Ectodermal cell (in vitro differentiated cells): Measurements from ENCODE around the gene SCYGR3.
"Not testable (repeated sequence)": the region's sequence is repeated elsewhere in the genome, so short reads cannot be mapped to it uniquely, and the experiment has no call there.

ENCODE experiments used
- H3K27ac ChIP-seq: 2 replicates; pipeline ENCODE4 v1.7.0; 2013; ENCODE audit warnings: mild to moderate bottlenecking, low read depth, low read length; ENCODE audit not compliant: insufficient read depth, poor library complexity, severe bottlenecking
- H3K27me3 ChIP-seq: 2 replicates; pipeline ENCODE4 v1.7.0; 2013; ENCODE audit warnings: mild to moderate bottlenecking, low read length; ENCODE audit not compliant: insufficient read depth, control insufficient read depth, poor library complexity, severe bottlenecking
- H3K36me3 ChIP-seq: one replicate; pipeline ENCODE4 v1.7.0; 2013; ENCODE audit warnings: low read length; ENCODE audit not compliant: control insufficient read depth, insufficient read depth
- H3K4me1 ChIP-seq: one replicate; pipeline ENCODE4 v1.7.0; 2013; ENCODE audit warnings: low read length; ENCODE audit not compliant: control insufficient read depth, insufficient read depth
- H3K4me3 ChIP-seq: 2 replicates; pipeline ENCODE4 v1.7.0; 2013; ENCODE audit warnings: low read depth, low read length, control low read depth; ENCODE audit not compliant: insufficient read depth
- H3K9me3 ChIP-seq: 2 replicates; pipeline ENCODE4 v1.7.0; 2013; ENCODE audit warnings: mild to moderate bottlenecking, low read length, moderate library complexity; ENCODE audit not compliant: control insufficient read depth
- WGBS, 2 experiments: methylation state at CpG; one replicate each; pipeline ENCODE4 v1.1.7; 2013; ENCODE audit warnings: missing lambda C conversion rate in 2 of 2; 5-methylcytosine and 5-hydroxymethylcytosine counted together

SCYGR3 gene

DNA sequence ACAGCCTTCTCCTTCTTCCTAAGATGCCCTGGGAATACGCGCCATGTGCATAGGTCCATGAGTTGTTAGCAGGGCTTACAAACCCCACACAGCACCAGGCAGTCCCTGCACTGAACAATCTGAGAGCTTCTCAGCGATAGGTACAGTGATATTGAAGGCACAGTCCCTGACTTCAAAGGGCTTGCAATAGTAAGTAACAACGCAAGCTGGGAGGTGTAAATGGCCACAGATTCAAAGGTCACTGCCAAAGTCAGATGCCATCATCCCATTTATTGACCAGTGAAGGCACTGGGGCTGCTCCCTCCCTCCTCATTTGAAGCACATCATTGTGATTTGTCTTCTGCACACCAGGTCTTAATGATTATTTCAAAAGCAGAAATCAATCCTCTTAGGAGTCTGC, 541 bp upstream of the SCYGR3 start:
- Histone ChIP-seq H3K36me3 (no peaks in the 10 kb centered on the region), H3K9me3 (no peaks in the 10 kb centered on the region), H3K27me3 (no peaks in the 10 kb centered on the region), H3K4me3 (no peak overlapping the region), H3K4me1 (no peaks in the 10 kb centered on the region), H3K27ac (no peak overlapping the region)
- WGBS, 2 experiments, result 93 to 94% methylated on average over 4 of the region's 4 CpGs

DNA sequence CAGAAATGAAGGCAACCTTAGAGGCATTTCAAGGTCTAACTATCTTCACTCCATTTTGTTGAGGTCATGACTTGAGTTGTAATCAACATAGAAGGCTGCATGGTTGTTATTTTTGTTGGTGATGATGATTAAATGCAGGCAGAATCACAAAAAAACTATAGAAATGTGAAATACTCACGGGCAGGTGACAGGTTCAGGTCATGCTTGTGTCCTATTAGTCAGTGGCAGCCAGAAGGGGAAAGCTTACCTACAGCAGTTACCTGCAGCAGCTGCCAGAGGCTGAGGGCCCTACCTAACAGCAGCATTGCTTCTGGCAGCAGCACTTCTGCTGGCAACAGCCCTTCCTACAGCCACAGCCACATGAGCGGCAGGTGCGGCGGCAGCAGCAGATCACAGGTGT, 394 bp downstream of the SCYGR3 start:
- no peaks in the 10 kb centered on the region for H3K27me3 ChIP-seq
- no peak overlapping the region for H3K27ac ChIP-seq
- H3K4me3 ChIP-seq, result no peak overlapping the region
- no peaks in the 10 kb centered on the region for H3K4me1 ChIP-seq
- 94 to 95% methylated on average over 4 of the region's 4 CpGs for WGBS, 2 experiments
- no peaks in the 10 kb centered on the region for H3K36me3 ChIP-seq
- H3K9me3 ChIP-seq, result no peaks in the 10 kb centered on the region

DNA sequence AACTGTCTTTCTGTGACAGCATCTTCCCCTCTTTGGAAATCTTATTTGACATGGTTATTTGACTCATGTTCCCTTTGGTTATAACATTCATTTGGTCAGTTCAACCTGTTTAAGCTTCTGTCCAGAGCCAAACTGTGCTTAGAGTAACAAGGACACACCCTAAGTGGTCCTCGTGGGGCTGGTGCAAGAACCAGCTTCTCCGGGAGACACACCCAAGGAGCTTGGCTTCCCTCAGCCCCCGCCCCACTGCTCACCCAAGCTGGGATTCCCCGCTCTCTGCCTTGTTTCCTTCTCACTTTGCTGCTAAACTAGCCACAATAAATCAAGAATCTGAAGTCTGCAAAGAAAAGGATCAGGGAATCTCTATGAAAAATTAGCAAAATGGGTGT, 1.4 kb downstream of the SCYGR3 start:
- H3K4me1 ChIP-seq, result no peaks in the 10 kb centered on the region
- H3K27me3 ChIP-seq, result no peaks in the 10 kb centered on the region
- H3K27ac ChIP-seq, result no peak overlapping the region
- H3K9me3 ChIP-seq, result no peaks in the 10 kb centered on the region
- H3K36me3 ChIP-seq, result no peaks in the 10 kb centered on the region
- WGBS, 2 experiments, result 80 to 93% methylated on average over 4 of the region's 4 CpGs
- H3K4me3 ChIP-seq, result no peak overlapping the region

DNA sequence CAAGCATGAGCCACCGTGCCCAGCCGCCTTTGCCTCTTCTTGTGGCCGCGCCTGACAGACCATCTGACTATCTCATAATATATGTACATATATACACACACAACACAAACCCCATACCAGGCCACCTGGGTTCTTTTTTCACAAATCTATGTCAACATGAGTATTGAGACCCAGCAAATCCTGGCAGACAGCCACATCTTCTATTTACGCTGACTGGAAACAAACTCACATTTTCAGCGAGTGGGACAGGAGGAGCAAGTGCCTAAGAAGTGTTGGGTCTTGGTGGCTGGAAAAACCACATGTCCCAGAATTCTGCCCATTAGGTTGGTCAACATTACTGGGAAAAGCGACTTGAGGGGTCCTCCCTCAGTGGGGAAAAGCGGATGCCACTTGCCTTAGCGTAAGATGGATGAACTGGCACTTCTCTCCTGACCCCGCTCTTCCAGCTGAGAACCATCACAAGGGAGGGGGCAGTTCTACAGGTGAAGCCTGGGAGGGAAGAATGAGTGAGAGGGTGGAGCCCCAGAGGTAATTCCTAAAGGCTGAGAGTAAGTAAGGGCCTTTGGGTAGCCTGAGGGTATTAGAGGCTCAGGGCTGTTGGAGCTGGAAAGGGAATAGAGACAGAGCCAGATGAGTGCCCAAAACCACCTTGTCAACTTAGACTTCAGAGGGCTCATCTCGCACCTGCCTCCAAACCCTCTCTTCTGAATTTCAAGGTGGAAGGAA, 1.9 kb downstream of the SCYGR3 start:
- no peak overlapping the region for H3K4me3 ChIP-seq
- 84% methylated on average over 11 of the region's 11 CpGs for WGBS, 2 experiments
- H3K27me3 ChIP-seq, result no peaks in the 10 kb centered on the region
- no peaks in the 10 kb centered on the region for H3K4me1 ChIP-seq
- H3K9me3 ChIP-seq, result no peaks in the 10 kb centered on the region
- H3K36me3 ChIP-seq, result no peaks in the 10 kb centered on the region
- no peak overlapping the region for H3K27ac ChIP-seq

DNA sequence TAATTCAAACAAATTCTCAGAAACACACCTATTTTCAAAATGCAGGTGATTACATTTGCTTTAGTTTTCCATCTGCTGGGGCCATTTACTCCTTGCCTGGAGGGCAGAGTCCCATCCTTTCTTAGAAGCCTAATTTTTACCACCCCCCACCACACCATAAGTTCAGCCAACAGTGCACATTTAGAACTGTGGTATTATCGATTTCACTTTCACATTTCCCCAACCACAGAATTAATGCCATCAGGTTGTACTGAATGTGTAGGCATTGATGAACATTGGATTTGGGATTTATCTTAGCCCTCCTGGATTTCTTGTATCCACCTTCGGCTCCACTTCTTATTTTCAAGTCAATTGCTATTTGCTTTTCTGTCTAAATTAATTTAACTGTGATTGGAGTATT, 4.5 kb downstream of the SCYGR3 start:
- Histone ChIP-seq H3K36me3 (no peaks in the 10 kb centered on the region), H3K4me3 (no peak overlapping the region), H3K9me3 (no peaks in the 10 kb centered on the region), H3K4me1 (no peaks in the 10 kb centered on the region), H3K27ac (no peak overlapping the region), H3K27me3 (no peaks in the 10 kb centered on the region)
- 100% methylated on average over 1 to 2 of the region's 2 CpGs for WGBS, 2 experiments

DNA sequence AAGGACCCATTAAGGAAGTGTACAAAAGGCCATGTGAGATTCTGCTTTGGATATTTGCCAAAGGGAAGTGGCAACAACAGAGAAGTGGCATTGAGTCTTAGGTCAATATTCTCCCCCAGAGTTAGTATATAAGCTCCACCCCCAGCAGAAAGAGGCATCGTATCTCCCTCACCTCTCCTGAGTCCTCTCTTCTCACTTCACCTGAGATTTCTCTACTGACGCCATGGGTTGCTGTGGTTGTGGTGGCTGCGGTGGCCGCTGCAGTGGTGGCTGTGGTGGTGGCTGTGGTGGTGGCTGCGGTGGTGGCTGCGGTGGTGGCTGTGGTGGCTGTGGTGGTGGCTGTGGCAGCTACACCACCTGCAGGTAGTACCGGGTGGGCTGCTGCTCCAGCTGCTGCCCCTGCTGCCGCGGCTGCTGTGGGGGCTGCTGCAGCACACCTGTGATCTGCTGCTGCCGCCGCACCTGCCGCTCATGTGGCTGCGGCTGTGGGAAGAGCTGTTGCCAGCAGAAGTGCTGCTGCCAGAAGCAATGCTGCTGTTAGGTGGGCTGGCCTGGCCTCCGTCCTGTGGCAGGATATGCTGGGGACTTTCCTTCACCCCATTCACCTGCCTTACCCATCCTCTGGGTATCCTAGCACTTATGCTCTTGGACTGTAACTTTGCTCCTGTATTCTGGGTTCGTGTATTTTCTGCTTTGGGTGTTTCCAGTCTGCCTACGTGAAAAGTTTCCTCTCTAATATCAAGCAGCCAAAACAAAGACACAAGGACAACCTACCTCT, 5.9 kb downstream of the SCYGR3 start:
- 87 to 91% methylated on average over 13 to 15 of the region's 16 CpGs for WGBS, 2 experiments
- Histone ChIP-seq H3K4me1 (no peaks in the 10 kb centered on the region), H3K9me3 (no peaks in the 10 kb centered on the region), H3K4me3 (no peak overlapping the region), H3K36me3 (no peaks in the 10 kb centered on the region), H3K27ac (no peak overlapping the region), H3K27me3 (no peaks in the 10 kb centered on the region)

DNA sequence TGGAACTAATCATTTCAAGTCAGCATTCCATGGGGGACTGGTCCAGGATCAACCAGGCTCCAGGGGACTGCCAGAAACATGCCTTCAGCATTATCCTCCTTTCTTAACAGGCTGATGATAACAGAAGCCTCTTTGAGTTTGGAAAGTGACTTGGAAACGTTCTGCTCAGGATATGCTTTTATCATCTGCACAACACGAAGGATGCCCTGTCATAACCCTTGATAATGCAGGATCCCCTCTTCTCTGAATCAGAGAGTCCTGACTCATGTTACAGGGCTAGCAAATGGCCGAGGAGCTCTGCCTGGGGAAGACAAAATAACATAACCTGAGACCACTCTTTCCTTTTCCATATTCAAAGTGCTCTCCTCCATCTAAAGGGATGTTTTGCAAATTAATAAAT, 6.7 kb downstream of the SCYGR3 start:
- Histone ChIP-seq H3K4me3 (no peak overlapping the region), H3K9me3 (no peaks in the 10 kb centered on the region), H3K4me1 (no peaks in the 10 kb centered on the region), H3K27ac (no peak overlapping the region), H3K27me3 (no peaks in the 10 kb centered on the region), H3K36me3 (no peaks in the 10 kb centered on the region)
- WGBS, 2 experiments, result 66 to 74% methylated on average over 3 of the region's 3 CpGs

DNA sequence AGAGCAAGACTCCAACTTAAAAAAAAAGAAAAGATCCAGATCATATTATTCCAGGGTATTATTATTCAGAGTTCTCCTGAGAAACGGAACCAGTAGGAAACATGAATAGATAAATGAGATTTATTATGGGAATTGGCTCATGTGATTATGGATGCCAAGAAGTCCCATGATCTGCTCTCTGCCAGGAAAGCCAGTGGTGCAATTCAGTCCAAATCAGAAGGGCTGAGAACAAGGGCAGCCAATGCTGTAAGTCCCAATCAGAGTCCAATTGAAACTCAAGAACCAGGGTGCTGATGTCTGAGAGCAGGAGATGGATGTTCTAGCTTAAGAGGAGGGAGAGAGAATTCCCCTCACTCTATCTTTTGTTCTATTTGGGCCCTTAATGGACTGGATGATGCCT, 8.2 kb downstream of the SCYGR3 start:
- WGBS, 2 experiments, result 92 to 96% methylated on average over 1 of the region's 1 CpG

DNA sequence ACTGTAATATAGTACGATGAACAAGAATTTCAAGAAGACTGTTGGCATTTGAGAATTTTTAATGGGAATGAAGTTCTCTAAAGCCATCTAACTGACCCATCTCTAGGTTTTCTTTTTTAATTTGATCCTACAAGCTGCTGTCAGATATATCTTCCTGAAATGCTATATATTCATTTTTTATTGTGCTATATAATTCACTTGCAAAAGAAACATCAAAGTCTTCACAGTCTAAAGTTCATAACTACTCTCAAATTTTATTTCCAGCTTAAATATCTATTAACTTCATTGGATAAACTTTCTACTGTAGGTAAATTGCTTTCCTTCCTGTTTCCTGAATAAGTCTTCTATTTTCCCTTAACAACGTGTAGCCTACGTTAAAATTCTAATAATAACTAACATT, 12.3 kb downstream of the SCYGR3 start:
- WGBS, 2 experiments, result 100% methylated on average over 3 of the region's 3 CpGs; no CpG with 5 or more reads in 1 of the 2 experiments
- H3K4me3 ChIP-seq, result no peak overlapping the region
- no peaks in the 10 kb centered on the region for H3K9me3 ChIP-seq
- H3K27ac ChIP-seq, result no peak overlapping the region
- H3K4me1 ChIP-seq, result no peaks in the 10 kb centered on the region
- no peaks in the 10 kb centered on the region for H3K27me3 ChIP-seq
- no peaks in the 10 kb centered on the region for H3K36me3 ChIP-seq

More for the DNA sequence above, 8.2 kb downstream of the SCYGR3 start:
- Histone ChIP-seq H3K27ac (no peak overlapping the region), H3K36me3 (no peaks in the 10 kb centered on the region), H3K9me3 (no peaks in the 10 kb centered on the region), H3K27me3 (no peaks in the 10 kb centered on the region), H3K4me1 (no peaks in the 10 kb centered on the region), H3K4me3 (no peak overlapping the region)

DNA sequence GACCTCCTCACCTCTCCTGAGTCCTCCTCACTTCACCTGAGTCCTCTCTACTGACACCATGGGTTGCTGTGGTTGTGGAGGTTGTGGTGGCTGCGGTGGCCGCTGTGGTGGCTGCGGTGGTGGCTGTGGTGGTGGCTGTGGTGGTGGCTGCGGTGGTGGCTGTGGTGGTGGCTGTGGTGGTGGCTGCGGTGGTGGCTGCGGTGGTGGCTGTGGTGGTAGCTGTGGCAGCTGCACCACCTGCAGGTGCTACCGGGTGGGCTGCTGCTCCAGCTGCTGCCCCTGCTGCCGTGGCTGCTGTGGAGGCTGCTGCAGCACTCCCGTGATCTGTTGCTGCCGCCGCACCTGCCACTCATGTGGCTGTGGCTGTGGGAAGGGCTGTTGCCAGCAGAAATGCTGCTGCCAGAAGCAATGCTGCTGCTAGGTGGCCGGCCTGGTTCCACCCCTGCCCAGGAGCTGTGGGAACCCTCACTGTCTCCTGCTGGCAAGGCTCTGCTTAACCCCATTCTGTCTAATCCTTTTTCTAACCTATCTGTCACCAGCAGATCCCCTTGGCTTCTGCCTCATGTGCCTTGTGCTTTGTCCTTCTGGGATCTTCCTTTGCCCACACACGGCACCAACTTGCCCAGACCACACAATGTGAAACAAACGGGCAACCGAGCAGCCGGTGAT, 15.7 kb downstream of the SCYGR3 start, which contains the start of gene SCYGR2:
SCYGR2 (plus strand) TSS at position 59 of the 669 bp plus-strand sequence; CDS start at position 59, 0 bp downstream.
- H3K4me3 ChIP-seq, H3K36me3 ChIP-seq, H3K9me3 ChIP-seq, H3K27ac ChIP-seq, H3K27me3 ChIP-seq, H3K4me1 ChIP-seq: not testable (repeated sequence)
- WGBS, 2 experiments, result 90 to 94% methylated on average over 16 of the region's 16 CpGs
